Karpas-422 (cell line): ENCODE data around the gene RUFY3. TPM values are rescaled to one million over a fixed set of nuclear protein-coding genes. Genes with fewer than 3 reads are reported as not detected.

Source experiments
- DNase-seq: peaks from one replicate; pipeline ENCODE4 v3.0.0-alpha.2; 2015
- H2AFZ ChIP-seq: fragments of 200-600 bp; sonication (generic); 2 replicates; pipeline ENCODE4 v1.6.1; 2014; ENCODE audit warnings: antibody characterized with exemption, low read length, mixed read lengths
- H3K27ac ChIP-seq: fragments of 200-600 bp; sonication (generic); 2 replicates; pipeline ENCODE4 v1.5.1; 2014; ENCODE audit warnings: mild to moderate bottlenecking, low read length, moderate library complexity
- H3K27me3 ChIP-seq: fragments of 200-600 bp; sonication (generic); 2 replicates; pipeline ENCODE4 v1.6.1; 2014; ENCODE audit warnings: low read length, mixed read lengths
- H3K36me3 ChIP-seq: fragments of 200-600 bp; sonication (generic); 2 replicates; pipeline ENCODE4 v1.6.1; 2014; ENCODE audit warnings: low read length, mixed read lengths; ENCODE audit not compliant: insufficient read depth
- H3K4me1 ChIP-seq: fragments of 200-600 bp; sonication (generic); 2 replicates; pipeline ENCODE4 v1.6.1; 2014; ENCODE audit warnings: mild to moderate bottlenecking, low read length, mixed read lengths
- H3K4me2 ChIP-seq: fragments of 200-600 bp; sonication (generic); 2 replicates; pipeline ENCODE4 v1.6.1; 2014; ENCODE audit warnings: low read length, low read depth, mild to moderate bottlenecking; ENCODE audit not compliant: poor library complexity, severe bottlenecking
- H3K4me3 ChIP-seq: fragments of 200-600 bp; sonication (generic); 2 replicates; pipeline ENCODE4 v1.5.1; 2014; ENCODE audit warnings: mild to moderate bottlenecking, antibody characterized with exemption, low read length, mixed read lengths
- H3K79me2 ChIP-seq: fragments of 200-600 bp; sonication (generic); 2 replicates; pipeline ENCODE4 v1.6.1; 2014; ENCODE audit warnings: mild to moderate bottlenecking, low read length, mixed read lengths
- H3K9ac ChIP-seq: fragments of 200-600 bp; sonication (generic); 2 replicates; pipeline ENCODE4 v1.6.0; 2014; ENCODE audit warnings: low read length
- H3K9me2 ChIP-seq: fragments of 200-600 bp; sonication (generic), shearing (Covaris generic); replicated peaks from 2 replicates; pipeline ENCODE4 v1.6.0; 2014; ENCODE audit warnings: mild to moderate bottlenecking, low read length, moderate library complexity; ENCODE audit not compliant: insufficient read depth
- H3K9me3 ChIP-seq: fragments of 300-700, 200-600 bp; sonication (generic); 2 replicates; pipeline ENCODE4 v1.6.1; 2014; ENCODE audit warnings: low read length, mixed read lengths
- H4K20me1 ChIP-seq: fragments of 200-600 bp; sonication (generic); 2 replicates; pipeline ENCODE4 v1.6.1; 2014; ENCODE audit warnings: mild to moderate bottlenecking, antibody characterized with exemption, low read length, low read depth; ENCODE audit not compliant: insufficient read depth
- total RNA-seq: library from RNA; depleted of rRNA; stranded (reverse); fragments of >200 nt; shearing (Covaris generic); gene quantifications from 2 replicates; pipeline ENCODE4 v1.2.3, GENCODE V29; 2014; ENCODE audit warnings: low replicate concordance

Gene RUFY3
- total RNA-seq, 1 experiment from 2014 or later = 26.9 TPM

DNA sequence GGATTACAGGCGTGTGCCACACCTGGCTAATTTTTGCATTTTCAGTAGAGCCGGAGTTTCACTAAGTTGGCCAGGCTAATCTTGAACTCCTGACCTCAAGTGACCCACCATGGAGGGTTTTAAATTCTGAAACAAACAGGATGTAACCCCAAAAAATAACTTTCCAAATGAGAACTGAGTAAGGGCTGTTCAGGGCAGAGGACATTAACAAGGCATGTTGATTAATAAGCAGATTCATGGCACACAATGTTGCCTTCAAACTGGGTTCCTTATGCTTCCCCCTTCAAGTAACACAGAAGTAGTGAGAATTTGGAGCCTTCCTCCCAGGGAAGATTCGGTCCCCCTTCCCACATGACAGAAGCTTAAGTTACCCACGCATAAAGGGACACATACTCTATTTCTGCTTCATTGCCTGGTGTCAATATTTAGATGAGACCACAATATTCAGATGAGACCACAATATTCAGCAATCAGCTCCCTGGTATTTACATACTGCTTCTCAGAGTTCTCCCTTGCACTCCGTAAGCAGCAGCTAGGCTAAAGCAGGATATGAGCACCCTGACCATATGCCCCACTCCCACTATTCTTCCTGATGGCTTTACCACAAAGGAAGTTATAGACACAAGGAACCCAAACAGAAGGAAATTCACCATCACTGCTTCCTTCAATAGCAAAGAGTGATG, 96.5 kb downstream of the RUFY3 start:
- H3K27me3 ChIP-seq = no peaks in the 10 kb centered on the region
- no peaks in the 10 kb centered on the region for H3K79me2 ChIP-seq
- H3K27ac ChIP-seq = no peak overlapping the region
- H3K4me3 ChIP-seq = no peak overlapping the region
- no peaks in the 10 kb centered on the region for H3K9me2 ChIP-seq
- H4K20me1 ChIP-seq = no peaks in the 10 kb centered on the region
- H3K9ac ChIP-seq = no peak overlapping the region
- H3K9me3 ChIP-seq = no peaks in the 10 kb centered on the region
- no peak overlapping the region for H2AFZ ChIP-seq
- DNase-seq = no peak
- no peak overlapping the region for H3K4me2 ChIP-seq
- peaks cover 26% of the 10 kb centered on the region for H3K4me1 ChIP-seq
- H3K36me3 ChIP-seq = peaks cover 30% of the 10 kb centered on the region

DNA sequence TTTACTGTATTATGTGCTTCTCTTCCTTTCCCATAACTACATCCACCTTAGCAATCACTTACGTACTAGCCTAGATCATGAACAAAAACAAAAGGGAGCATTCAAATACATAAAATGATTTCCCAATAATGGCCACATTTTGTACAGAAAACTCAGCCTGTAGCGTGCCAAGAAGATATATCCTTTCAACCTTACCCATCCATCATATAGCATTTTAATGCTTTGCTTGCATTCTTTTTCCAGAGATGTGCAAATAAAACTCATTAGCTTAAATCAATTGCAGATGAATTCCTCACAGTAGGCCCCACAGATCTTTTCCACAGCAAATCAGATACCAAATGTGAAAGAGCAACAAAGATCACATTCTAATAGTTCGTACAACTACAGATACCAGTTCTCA, 97.2 kb downstream of the RUFY3 start:
- no peak overlapping the region for H2AFZ ChIP-seq
- H3K79me2 ChIP-seq = no peaks in the 10 kb centered on the region
- no peak overlapping the region for H3K4me2 ChIP-seq
- H3K4me3 ChIP-seq = no peak overlapping the region
- no peak overlapping the region for H3K9ac ChIP-seq
- no peak for DNase-seq
- peaks cover 34% of the 10 kb centered on the region for H3K36me3 ChIP-seq
- H3K9me2 ChIP-seq = no peaks in the 10 kb centered on the region
- no peaks in the 10 kb centered on the region for H3K27me3 ChIP-seq
- H3K27ac ChIP-seq = no peak overlapping the region
- H4K20me1 ChIP-seq = no peaks in the 10 kb centered on the region
- no peaks in the 10 kb centered on the region for H3K9me3 ChIP-seq
- peaks cover 26% of the 10 kb centered on the region for H3K4me1 ChIP-seq

DNA sequence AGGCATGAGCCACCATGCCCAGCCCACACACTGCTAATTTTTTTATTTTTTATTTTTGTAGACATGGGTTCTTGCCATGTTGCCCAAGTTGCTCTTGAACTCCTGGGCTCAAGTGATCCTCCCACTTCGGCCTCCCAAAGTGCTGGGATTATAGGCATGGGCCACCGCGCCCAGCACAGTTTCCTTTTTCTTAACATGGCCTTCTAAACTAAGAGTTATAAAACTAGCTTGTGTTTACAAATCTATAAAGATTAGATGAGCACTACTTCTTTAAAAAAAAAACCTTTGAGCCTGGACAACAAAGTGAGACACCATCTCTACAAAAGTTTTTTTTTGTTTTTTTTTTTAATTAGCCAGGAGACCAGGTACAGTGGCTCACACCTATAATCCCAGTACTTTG, 107.3 kb downstream of the RUFY3 start:
- Histone ChIP-seq H3K27ac (no peak overlapping the region), H3K27me3 (no peaks in the 10 kb centered on the region), H3K9ac (no peak overlapping the region), H3K4me3 (no peak overlapping the region), H3K79me2 (peaks cover 42% of the 10 kb centered on the region), H3K4me1 (no peaks in the 10 kb centered on the region), H2AFZ (no peak overlapping the region), H4K20me1 (0 out of 2 replicates have a peak, but pooled peaks cover 7% of the 10 kb centered on the region), H3K4me2 (no peak overlapping the region), H3K9me3 (no peaks in the 10 kb centered on the region), H3K9me2 (no peaks in the 10 kb centered on the region), H3K36me3 (peaks cover 54% of the 10 kb centered on the region)
- no peak for DNase-seq

DNA sequence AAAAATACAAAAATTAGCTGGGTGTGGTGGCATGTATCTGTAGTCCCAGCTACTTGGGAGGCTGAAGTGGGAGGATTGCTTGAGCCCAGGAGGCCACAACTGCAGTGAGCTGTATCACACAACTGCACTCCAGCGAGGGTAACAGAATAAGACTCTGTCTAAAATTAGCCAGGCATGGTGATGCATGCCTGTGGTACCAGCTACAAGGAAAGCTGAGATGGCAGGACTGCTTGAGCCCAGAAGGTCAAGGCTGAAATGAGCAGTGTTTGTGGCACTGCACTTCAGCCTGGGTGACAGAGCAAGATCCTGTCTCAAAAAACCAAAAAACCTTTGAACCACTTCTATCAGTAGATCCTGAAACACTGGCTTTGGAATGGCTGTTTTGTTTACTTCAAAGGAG, 107.7 kb downstream of the RUFY3 start:
- Histone ChIP-seq H3K4me2 (no peak overlapping the region), H3K9me3 (no peaks in the 10 kb centered on the region), H3K27ac (no peak overlapping the region), H3K79me2 (peaks cover 46% of the 10 kb centered on the region), H3K9ac (no peak overlapping the region), H3K27me3 (no peaks in the 10 kb centered on the region), H3K4me1 (no peaks in the 10 kb centered on the region), H2AFZ (no peak overlapping the region), H3K4me3 (no peak overlapping the region), H3K9me2 (no peaks in the 10 kb centered on the region), H4K20me1 (0 out of 2 replicates have a peak, but pooled peaks cover 10% of the 10 kb centered on the region), H3K36me3 (peaks cover 52% of the 10 kb centered on the region)
- no peak for DNase-seq

DNA sequence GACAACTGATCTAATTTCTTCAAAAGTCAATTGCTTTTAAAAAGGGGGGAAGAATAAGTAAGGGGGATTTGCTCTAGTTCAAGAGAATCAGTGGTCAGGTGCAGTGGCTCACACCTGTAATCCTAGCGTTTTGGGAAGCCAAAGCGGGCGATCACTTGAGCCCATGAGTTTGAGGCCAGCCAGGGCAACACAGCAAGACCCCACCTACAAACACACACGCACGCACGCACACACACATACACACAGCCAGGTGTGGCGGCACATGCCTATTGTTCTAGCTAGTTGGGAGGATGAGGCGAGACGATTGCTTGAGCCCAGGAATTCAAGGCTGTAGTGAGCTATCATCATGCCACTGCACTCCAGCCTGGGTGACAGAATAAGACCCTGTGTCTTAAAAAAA, 108.3 kb downstream of the RUFY3 start:
- Histone ChIP-seq H3K36me3 (peaks cover 50% of the 10 kb centered on the region), H3K79me2 (peaks cover 52% of the 10 kb centered on the region), H3K4me2 (no peak overlapping the region), H4K20me1 (peaks cover 15% of the 10 kb centered on the region; the same call in 1 of the 2 replicates), H3K4me1 (no peaks in the 10 kb centered on the region), H3K27me3 (no peaks in the 10 kb centered on the region), H2AFZ (no peak overlapping the region), H3K9me3 (no peaks in the 10 kb centered on the region), H3K27ac (no peak overlapping the region), H3K9ac (no peak overlapping the region), H3K9me2 (no peaks in the 10 kb centered on the region), H3K4me3 (no peak overlapping the region)
- DNase-seq = no peak

DNA sequence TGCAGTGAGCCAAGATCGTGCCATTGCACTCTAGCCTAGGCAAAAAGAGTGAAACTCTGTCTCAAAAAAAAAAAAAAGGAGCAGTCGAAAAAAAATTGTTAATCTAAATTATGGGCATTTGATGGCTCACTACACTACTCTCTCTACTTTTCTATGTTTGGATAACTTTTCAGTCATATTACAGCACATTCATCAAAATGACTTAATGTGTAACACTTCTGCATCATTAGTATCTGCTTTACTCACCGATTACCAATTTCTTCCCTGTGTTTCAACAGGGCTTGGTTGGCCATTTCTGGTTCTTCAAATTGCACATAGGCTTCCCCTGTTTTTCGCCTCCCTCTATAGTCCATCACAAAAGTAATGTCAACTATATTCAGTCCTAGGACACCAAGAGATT, 109.5 kb downstream of the RUFY3 start:
- Histone ChIP-seq H3K27ac (no peak overlapping the region), H2AFZ (no peak overlapping the region), H3K27me3 (no peaks in the 10 kb centered on the region), H3K9me2 (no peaks in the 10 kb centered on the region), H3K79me2 (peaks cover 58% of the 10 kb centered on the region), H3K36me3 (peaks cover 44% of the 10 kb centered on the region), H4K20me1 (peaks cover 16% of the 10 kb centered on the region; the same call in 1 of the 2 replicates), H3K9ac (no peak overlapping the region), H3K9me3 (no peaks in the 10 kb centered on the region), H3K4me3 (no peak overlapping the region), H3K4me1 (no peaks in the 10 kb centered on the region), H3K4me2 (no peak overlapping the region)
- DNase-seq = no peak

DNA sequence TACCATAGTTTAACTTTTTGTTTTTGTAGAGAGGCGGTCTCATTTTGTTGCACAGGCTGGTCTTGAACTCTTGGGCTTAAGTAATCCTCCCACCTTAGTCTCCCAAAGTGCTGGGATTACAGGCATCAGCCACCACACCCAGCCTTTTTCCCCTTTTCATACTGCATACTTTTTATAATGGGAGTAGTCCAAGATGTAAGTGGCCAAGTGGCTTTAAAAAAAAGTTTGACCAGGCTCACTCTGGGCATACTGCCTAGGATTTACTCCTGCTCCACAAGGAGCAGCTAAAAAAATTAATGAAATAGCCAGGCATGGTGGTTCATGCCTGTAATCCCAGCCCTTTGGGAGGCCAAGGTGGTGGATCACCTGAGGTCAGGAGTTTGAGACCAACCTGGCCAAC, 111.9 kb downstream of the RUFY3 start:
- Histone ChIP-seq H3K9me2 (no peaks in the 10 kb centered on the region), H3K27me3 (no peaks in the 10 kb centered on the region), H3K27ac (no peak overlapping the region), H3K4me3 (no peak overlapping the region), H3K4me2 (no peak overlapping the region), H3K4me1 (peaks cover 8% of the 10 kb centered on the region; the same call in 1 of the 2 replicates), H3K79me2 (peaks cover 75% of the 10 kb centered on the region), H3K36me3 (peaks cover 43% of the 10 kb centered on the region; the same call in 1 of the 2 replicates), H3K9ac (no peak overlapping the region), H4K20me1 (peaks cover 31% of the 10 kb centered on the region; the same call in 1 of the 2 replicates), H3K9me3 (no peaks in the 10 kb centered on the region), H2AFZ (no peak overlapping the region)
- DNase-seq = no peak

DNA sequence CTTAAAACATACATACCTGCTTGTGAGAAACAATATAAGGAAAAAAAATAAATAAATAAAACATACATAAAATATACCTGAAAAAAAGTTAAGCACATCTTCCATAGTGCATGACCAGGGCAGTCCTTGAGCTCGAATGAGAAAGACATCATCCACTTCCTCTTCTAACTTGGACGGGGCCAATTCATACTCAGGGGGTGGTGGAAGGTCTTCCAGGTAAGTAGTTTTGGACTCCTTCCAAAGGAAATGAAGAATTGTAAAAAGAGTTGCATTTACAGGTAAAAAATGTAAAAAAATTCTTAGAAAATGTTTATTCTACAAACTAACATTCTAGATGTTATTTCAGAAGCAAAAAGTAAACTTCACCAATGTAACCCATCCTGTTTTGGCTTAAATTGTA, 114.3 kb downstream of the RUFY3 start:
- H3K4me3 ChIP-seq = no peak overlapping the region
- no peaks in the 10 kb centered on the region for H3K9me2 ChIP-seq
- no peak overlapping the region for H3K27ac ChIP-seq
- no peak overlapping the region for H2AFZ ChIP-seq
- H3K9me3 ChIP-seq = no peaks in the 10 kb centered on the region
- DNase-seq = no peak
- no peak overlapping the region for H3K9ac ChIP-seq
- peaks cover 33% of the 10 kb centered on the region; the same call in 1 of the 2 replicates for H4K20me1 ChIP-seq
- no peaks in the 10 kb centered on the region for H3K27me3 ChIP-seq
- H3K4me1 ChIP-seq = peaks cover 8% of the 10 kb centered on the region; the same call in 1 of the 2 replicates
- peaks cover 76% of the 10 kb centered on the region for H3K79me2 ChIP-seq
- peaks cover 30% of the 10 kb centered on the region; the same call in 1 of the 2 replicates for H3K36me3 ChIP-seq
- H3K4me2 ChIP-seq = no peak overlapping the region
